ENCODE results near the gene ATP5F1E. TPM values are rescaled to one million over a fixed set of nuclear protein-coding genes. Genes with fewer than 3 reads are reported as not detected.

Gene ATP5F1E
- total RNA-seq, 1 donor from 2014 or later, result 33.8 TPM

- Histone ChIP-seq H3K4me3 (ENCODE audit: low read depth, low read length) (no peak overlapping the region), H3K27me3 (ENCODE audit: control insufficient read depth, insufficient read depth, low read length) (no peaks in the 10 kb centered on the region), H3K36me3 (ENCODE audit: control insufficient read depth, insufficient read depth, low read length) (no peaks in the 10 kb centered on the region)
- DNase-seq (ENCODE audit: low read depth), result no peak
- no peak for TF ChIP-seq CTCF (IDR thresholded peaks at IDR 0.05; ENCODE audit: insufficient read depth, low read length, poor library complexity, severe bottlenecking)
These were observed 27.2 kb downstream of the ATP5F1E start for GRCh38 chr20:59004763-59005522.

GRCh38 chr20:59004493-59004762, 27.7 kb downstream of the ATP5F1E start:
- no peak for DNase-seq (ENCODE audit: low read depth)
- Histone ChIP-seq H3K27me3 (ENCODE audit: control insufficient read depth, insufficient read depth, low read length) (no peaks in the 10 kb centered on the region), H3K36me3 (ENCODE audit: control insufficient read depth, insufficient read depth, low read length) (no peaks in the 10 kb centered on the region), H3K4me3 (ENCODE audit: low read depth, low read length) (no peak overlapping the region)
- no peak for TF ChIP-seq CTCF (IDR thresholded peaks at IDR 0.05; ENCODE audit: insufficient read depth, low read length, poor library complexity, severe bottlenecking)

DNA sequence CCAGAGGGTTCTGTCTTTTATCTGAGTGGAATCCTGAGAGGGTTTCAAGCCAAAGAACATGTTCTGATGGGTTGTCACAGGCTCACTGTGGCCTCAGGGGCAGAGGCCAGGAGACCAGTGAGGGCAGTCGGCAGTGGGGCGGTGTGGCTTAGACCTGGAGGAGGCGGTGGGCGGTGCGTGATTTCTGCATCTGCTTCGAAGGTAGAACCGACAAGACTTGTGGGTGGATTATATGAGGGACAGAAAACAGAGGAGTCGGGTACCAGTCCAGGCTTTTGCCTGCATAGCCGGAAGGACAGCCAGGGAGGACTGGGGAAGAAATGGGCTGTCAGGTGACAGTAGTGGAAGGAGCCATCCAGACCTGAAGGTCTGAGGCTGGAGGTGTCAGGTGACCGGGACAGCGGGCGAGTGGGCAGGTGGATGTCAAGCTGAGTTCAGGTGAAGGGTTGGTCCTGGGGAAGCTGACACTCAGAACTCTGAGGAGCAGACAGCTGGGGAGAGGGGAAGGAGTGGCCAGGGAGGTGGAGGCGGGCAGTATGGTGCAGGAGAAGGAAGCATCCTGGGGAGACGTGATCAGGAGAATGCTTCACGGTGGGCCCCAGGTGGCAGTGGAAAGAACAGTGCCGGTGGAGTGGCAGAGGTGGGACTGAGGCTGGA, 28.2 kb downstream of the ATP5F1E start:
- no peak for DNase-seq (ENCODE audit: low read depth)
- Histone ChIP-seq H3K27me3 (ENCODE audit: control insufficient read depth, insufficient read depth, low read length) (no peaks in the 10 kb centered on the region), H3K4me3 (ENCODE audit: low read depth, low read length) (no peak overlapping the region), H3K36me3 (ENCODE audit: control insufficient read depth, insufficient read depth, low read length) (no peaks in the 10 kb centered on the region)
- TF ChIP-seq CTCF (IDR thresholded peaks at IDR 0.05; ENCODE audit: insufficient read depth, low read length, poor library complexity, severe bottlenecking), result no peak

DNA sequence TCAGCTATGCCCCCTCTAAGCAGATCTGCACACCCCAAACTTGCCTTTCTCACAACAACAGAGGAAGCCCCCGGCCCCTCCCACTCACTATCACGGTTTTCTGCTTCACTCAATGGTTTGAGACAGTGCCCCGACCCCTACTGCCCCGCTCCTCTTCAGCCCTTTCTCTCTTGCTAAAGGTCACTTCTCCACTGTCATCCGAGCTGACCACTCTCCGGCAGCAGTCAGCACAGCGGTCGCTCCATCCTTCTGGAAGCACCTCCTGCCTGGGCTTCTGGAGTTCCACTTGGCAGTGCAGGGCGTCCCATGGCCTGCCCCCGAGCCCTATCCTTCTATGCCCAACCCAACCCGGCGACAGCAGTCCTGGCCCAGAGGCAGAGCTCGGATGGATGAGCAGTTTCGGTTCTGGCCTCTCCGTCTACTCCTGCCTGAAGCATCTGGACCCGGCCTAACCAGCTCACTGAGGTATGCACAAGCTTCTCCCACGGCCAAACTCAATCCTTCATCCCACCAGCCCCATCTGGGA, 29.2 kb downstream of the ATP5F1E start:
- Histone ChIP-seq H3K27me3 (ENCODE audit: control insufficient read depth, insufficient read depth, low read length) (no peaks in the 10 kb centered on the region), H3K36me3 (ENCODE audit: control insufficient read depth, insufficient read depth, low read length) (no peaks in the 10 kb centered on the region), H3K4me3 (ENCODE audit: low read depth, low read length) (no peak overlapping the region)
- TF ChIP-seq CTCF (IDR thresholded peaks at IDR 0.05; ENCODE audit: insufficient read depth, low read length, poor library complexity, severe bottlenecking), result no peak
- no peak for DNase-seq (ENCODE audit: low read depth)

- Histone ChIP-seq H3K27me3 (ENCODE audit: control insufficient read depth, insufficient read depth, low read length) (no peaks in the 10 kb centered on the region), H3K36me3 (ENCODE audit: control insufficient read depth, insufficient read depth, low read length) (peaks cover 1% of the 10 kb centered on the region), H3K4me3 (ENCODE audit: low read depth, low read length) (no peak overlapping the region)
- no peak for DNase-seq (ENCODE audit: low read depth)
- TF ChIP-seq CTCF (IDR thresholded peaks at IDR 0.05; ENCODE audit: insufficient read depth, low read length, poor library complexity, severe bottlenecking), result no peak
These were observed 29.7 kb downstream of the ATP5F1E start for GRCh38 chr20:59002388-59002787.
